Spleen (tissue), 7 donors: ENCODE measurements around the gene ATF6B.
A peak's percentile ranks its signal among the peaks of the same experiment; 100 is the strongest.

Experiments used
- POLR2A ChIP-seq, 3 donors: fragments of 450-650 bp; IDR thresholded peaks; one replicate each; pipeline ENCODE4 v1.5.1; 2017; ENCODE audit warnings: antibody characterized with exemption in 3 of 3, mild to moderate bottlenecking in 1 of 3
- TF ChIP-seq, protein P1 (sequence below), 11 experiments: fragments of 200-600 bp in 7 of 11; fragments of 450-650 bp in 4 of 11; sonication (generic) in 4 of 11; IDR thresholded peaks in 8 of 11; conservative IDR thresholded peaks in 3 of 11; 1 replicate in 7 of 11; 2 replicates in 4 of 11; pipeline versions ENCODE4 v1.4.0 to v1.8.0; 2016 to 2021; ENCODE audit warnings: antibody characterized with exemption in 11 of 11, inconsistent platforms in 4 of 11, mild to moderate bottlenecking in 1 of 11
- donor health status: DM: no; HTN: no; CAD: no; lungs with moderate emphysema.
- donor health status: DM: no; HTN: no; CAD: no.
- donor health status: DM: no; HTN: no; CAD: no.

DNA sequence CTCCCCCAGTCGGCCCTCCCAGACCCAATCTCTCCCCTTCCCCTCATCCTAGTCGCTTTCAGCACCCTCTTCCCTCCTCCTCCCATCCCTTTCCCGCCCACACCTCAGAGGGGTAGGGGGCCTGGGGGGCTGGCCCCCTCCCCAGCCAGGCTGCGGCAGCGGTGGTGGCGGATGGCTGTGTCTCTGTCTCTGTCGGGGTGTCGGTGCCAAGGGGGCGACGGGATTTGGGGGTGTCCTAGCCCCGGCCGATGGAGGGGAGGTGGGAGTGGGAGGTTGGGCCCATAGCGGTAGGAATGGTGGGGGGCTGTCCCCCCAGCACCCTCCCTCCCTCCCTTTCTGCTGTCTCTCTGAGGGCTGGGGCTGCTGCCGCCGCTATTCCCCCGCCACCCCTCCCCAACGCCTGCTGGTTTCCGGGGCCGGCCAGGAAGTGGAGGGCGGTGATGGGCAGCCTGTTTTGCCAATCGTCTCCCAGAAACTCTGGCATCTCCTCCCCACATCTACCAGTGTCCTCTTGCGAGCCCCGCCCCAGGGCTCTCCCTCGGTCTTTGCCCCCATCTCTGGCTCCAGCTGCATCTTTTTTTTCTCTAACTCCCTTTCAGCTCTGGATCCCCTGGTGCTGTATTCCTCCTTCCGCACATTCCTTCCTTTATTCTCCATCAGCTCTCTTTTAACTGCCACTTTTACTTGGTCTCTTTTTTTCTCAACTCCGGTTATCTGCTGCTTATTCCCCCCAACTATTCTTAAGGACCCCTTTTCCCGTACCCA lies 47.8 kb upstream of the ATF6B start, which contains the start of gene AGPAT1:
- peak in 2 of 3 donors; percentile 13 to 20 for TF ChIP-seq POLR2A (IDR thresholded peaks at IDR 0.05)
- TF ChIP-seq, protein P1, sequence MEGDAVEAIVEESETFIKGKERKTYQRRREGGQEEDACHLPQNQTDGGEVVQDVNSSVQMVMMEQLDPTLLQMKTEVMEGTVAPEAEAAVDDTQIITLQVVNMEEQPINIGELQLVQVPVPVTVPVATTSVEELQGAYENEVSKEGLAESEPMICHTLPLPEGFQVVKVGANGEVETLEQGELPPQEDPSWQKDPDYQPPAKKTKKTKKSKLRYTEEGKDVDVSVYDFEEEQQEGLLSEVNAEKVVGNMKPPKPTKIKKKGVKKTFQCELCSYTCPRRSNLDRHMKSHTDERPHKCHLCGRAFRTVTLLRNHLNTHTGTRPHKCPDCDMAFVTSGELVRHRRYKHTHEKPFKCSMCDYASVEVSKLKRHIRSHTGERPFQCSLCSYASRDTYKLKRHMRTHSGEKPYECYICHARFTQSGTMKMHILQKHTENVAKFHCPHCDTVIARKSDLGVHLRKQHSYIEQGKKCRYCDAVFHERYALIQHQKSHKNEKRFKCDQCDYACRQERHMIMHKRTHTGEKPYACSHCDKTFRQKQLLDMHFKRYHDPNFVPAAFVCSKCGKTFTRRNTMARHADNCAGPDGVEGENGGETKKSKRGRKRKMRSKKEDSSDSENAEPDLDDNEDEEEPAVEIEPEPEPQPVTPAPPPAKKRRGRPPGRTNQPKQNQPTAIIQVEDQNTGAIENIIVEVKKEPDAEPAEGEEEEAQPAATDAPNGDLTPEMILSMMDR (IDR thresholded peaks at IDR 0.05 in 8 of 11, conservative IDR thresholded peaks at IDR 0.05 in 3 of 11): no peak
